T-cell (primary cell): ENCODE results near the gene ANXA6. TPM values are rescaled to one million over a fixed set of nuclear protein-coding genes. Genes with fewer than 3 reads are reported as not detected.
A peak's percentile ranks its signal among the peaks of the same experiment; 100 is the strongest.

Experiments used
- ATAC-seq, 4 experiments: fragments of 200-7000 bp in 3 of 4; fragments of 150-1000 bp in 1 of 4; cut with Tn5 transposase; replicated peaks in 1 of 4; 1 replicate in 3 of 4; 2 replicates in 1 of 4; pipeline ENCODE4 v1.10.0; 2021; ENCODE audit warnings: moderate library complexity in 3 of 4, mild to moderate bottlenecking in 2 of 4, moderate number of reproducible peaks in 1 of 4
- CTCF ChIA-PET, 2 donors: fragments of 300-600 bp; sonication (Branson Sonifier 250); formaldehyde crosslinking; loops; one replicate each; lab custom pipeline; 2022; ENCODE audit warnings: antibody characterized with exemption in 2 of 2; lab: Charles Lee
- POLR2A ChIA-PET, 2 donors: fragments of 300-600 bp; sonication (Branson Sonifier 250); formaldehyde crosslinking; loops; one replicate each; lab custom pipeline; 2022; ENCODE audit warnings: antibody characterized with exemption in 2 of 2; lab: Charles Lee
- DNase-seq, 35 experiments: peaks; one replicate each; pipeline versions ENCODE4 v3.0.0 to v3.0.0-alpha.2; 2013 to 2023
- H3K27ac ChIP-seq: one replicate; pipeline ENCODE4 v1.5.1; 2013; ENCODE audit warnings: low read length
- H3K27me3 ChIP-seq, 2 experiments: replicated peaks in 1 of 2; 1 replicate in 1 of 2; 2 replicates in 1 of 2; pipeline versions ENCODE4 v1.6.1 to v1.7.0; 2013; ENCODE audit warnings: low read length in 1 of 2, mixed read lengths in 1 of 2; ENCODE audit not compliant: control insufficient read depth in 2 of 2, insufficient read depth in 2 of 2; ENCODE audit errors: extremely low read depth in 1 of 2
- H3K36me3 ChIP-seq, 2 donors: 1 replicate in 1 of 2; 2 replicates in 1 of 2; pipeline versions ENCODE4 v1.6.1 to v1.7.0; 2013; ENCODE audit warnings: low read length in 1 of 2; ENCODE audit not compliant: control insufficient read depth in 2 of 2, insufficient read depth in 1 of 2; ENCODE audit errors: extremely low read depth in 1 of 2
- H3K4me1 ChIP-seq, 2 experiments: 1 replicate in 1 of 2; 2 replicates in 1 of 2; pipeline versions ENCODE4 v1.6.1 to v1.7.0; 2013; ENCODE audit warnings: low read length in 2 of 2, mixed read lengths in 1 of 2; ENCODE audit not compliant: insufficient read depth in 2 of 2, control insufficient read depth in 1 of 2; ENCODE audit errors: extremely low read depth in 1 of 2
- H3K4me3 ChIP-seq, 2 donors: 1 replicate in 1 of 2; 2 replicates in 1 of 2; pipeline versions ENCODE4 v1.5.1 to v1.7.0; 2013; ENCODE audit warnings: mild to moderate bottlenecking in 2 of 2, low read length in 1 of 2, moderate library complexity in 1 of 2; ENCODE audit not compliant: control insufficient read depth in 1 of 2; ENCODE audit errors: extremely low read depth in 1 of 2
- H3K9me3 ChIP-seq: 2 replicates; pipeline ENCODE4 v1.7.0; 2013
- H3K27ac Mint-ChIP-seq, 2 donors: one replicate each; pipeline ENCODE4 v1.8.0; 2020 to 2021; ENCODE audit warnings: mild to moderate bottlenecking in 2 of 2, mixed read lengths in 2 of 2
- H3K27me3 Mint-ChIP-seq, 2 donors: one replicate each; pipeline ENCODE4 v1.8.0; 2021 to 2022; ENCODE audit warnings: mixed read lengths in 2 of 2
- H3K36me3 Mint-ChIP-seq: one replicate; pipeline ENCODE4 v1.8.0; 2021; ENCODE audit warnings: mixed read lengths
- H3K4me1 Mint-ChIP-seq, 3 donors: one replicate each; pipeline ENCODE4 v1.8.0; 2020 to 2022; ENCODE audit warnings: mixed read lengths in 3 of 3, mild to moderate bottlenecking in 1 of 3
- H3K4me3 Mint-ChIP-seq, 3 donors: one replicate each; pipeline ENCODE4 v1.8.0; 2020 to 2022; ENCODE audit warnings: mild to moderate bottlenecking in 3 of 3, mixed read lengths in 3 of 3, moderate library complexity in 3 of 3
- H3K9me3 Mint-ChIP-seq, 3 donors: one replicate each; pipeline ENCODE4 v1.8.0; 2020 to 2022; ENCODE audit warnings: mixed read lengths in 3 of 3
- WGBS: methylation state at CpG from one replicate; pipeline ENCODE4 v1.1.5; 2013; ENCODE audit warnings: missing lambda C conversion rate; ENCODE audit not compliant: insufficient coverage; 5-methylcytosine and 5-hydroxymethylcytosine counted together
- total RNA-seq, 35 experiments: library from RNA in 6 of 35; stranded (reverse) in 6 of 35; fragments of 120-200 nt in 1 of 35; gene quantifications; one replicate each; pipeline versions ENCODE4 v1.2.1 to v1.2.4 and lab custom pipeline; 2013 to 2026

The ANXA6 gene
- total RNA-seq, 5 donors from 2014 or later (not counting 1 experiment from before 2014, with no cell fraction given) = 266 to 395 (median 345) TPM

DNA sequence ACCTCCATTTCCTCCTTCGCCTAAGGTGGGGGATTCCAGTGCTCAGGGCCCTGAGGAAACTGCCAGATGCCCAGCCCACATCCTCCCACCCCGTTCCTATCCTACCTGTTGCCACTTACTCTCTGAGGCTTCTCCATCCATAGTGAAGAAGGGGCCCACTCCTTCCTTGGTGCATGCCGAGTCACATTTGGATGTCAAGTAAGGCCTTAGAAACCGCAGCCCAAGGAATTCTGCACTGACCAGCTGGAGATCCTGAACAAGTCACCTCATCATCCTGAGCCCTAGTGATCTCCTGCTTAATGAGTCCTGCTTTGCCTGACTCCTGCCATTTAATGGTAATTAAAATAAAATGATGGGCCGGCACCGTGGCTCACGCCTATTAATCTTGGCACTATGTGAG, 70.1 kb downstream of the ANXA6 start:
- Histone ChIP-seq H3K36me3 (no peaks in the 10 kb centered on the region), H3K27me3 (no peaks in the 10 kb centered on the region), H3K27ac (peak overlapping the region; percentile 75), H3K4me3 (no peak overlapping the region), H3K4me1 (peaks cover 19 to 51% of the 10 kb centered on the region in 2 experiments), H3K9me3 (no peaks in the 10 kb centered on the region)
- no peaks in the 10 kb centered on the region for H3K27me3 Mint-ChIP-seq
- POLR2A ChIA-PET = interaction anchor here (0.6 to 1.0 kb wide), 2 partner anchors 28 to 397 kb away, joined by 5 to 7 read pairs; no protein-coding TSS in a partner anchor
- peak overlapping the region in 2 of 3 donors; percentile 13 to 48 for H3K4me3 Mint-ChIP-seq
- DNase-seq (no peak), ATAC-seq (no peak)
- peaks cover 49 to 57% (median 57%) of the 10 kb centered on the region in 3 donors for H3K4me1 Mint-ChIP-seq
- H3K36me3 Mint-ChIP-seq = no peaks in the 10 kb centered on the region
- H3K9me3 Mint-ChIP-seq = no peaks in the 10 kb centered on the region
- WGBS = 76% methylated on average over 6 of the region's 7 CpGs
- CTCF ChIA-PET = interaction anchor here (1.0 to 2.2 kb wide), 4 partner anchors 28 to 304 kb away, joined by 3 to 13 read pairs (median 3); no protein-coding TSS in a partner anchor
- H3K27ac Mint-ChIP-seq = peak overlapping the region; percentile 59 to 78

DNA sequence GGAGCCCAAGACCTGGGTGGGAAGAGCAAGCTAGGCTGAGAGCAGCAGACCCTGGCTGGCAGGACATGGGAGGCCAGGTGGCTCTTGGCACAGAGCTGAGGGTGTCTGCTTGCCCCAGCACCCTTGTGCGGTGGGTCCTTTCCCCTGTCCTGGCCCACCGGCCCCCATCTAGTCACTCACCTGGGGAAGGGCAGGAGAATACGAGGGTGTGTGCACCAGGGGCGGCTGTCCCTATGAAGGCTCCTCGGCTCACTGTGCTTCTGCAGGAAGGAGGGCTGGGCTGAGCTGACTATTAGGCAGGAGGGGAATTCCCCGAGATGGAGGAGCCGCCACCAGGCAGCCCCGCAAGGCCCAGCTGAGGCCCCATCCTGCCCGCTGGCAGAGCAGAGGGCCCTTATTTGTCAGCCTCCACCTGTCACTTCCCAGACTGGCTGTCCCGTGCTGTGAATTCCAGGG, 70.6 kb downstream of the ANXA6 start:
- ChIA-PET CTCF (interaction anchor here (1.0 to 2.2 kb wide), 4 partner anchors 28 to 304 kb away, joined by 3 to 13 read pairs (median 3); no protein-coding TSS in a partner anchor), POLR2A (interaction anchor here (0.6 to 1.0 kb wide), 4 partner anchors 29 to 396 kb away, joined by 3 to 7 read pairs (median 4); no protein-coding TSS in a partner anchor)
- H3K4me3 Mint-ChIP-seq = peak overlapping the region; percentile 48 to 76 (median 69)
- H3K27ac Mint-ChIP-seq = peak overlapping the region; percentile 62 to 67
- peak; percentile 26 to 84 (median 57) for DNase-seq
- no peaks in the 10 kb centered on the region for H3K9me3 Mint-ChIP-seq
- H3K27me3 ChIP-seq = no peaks in the 10 kb centered on the region
- H3K4me1 ChIP-seq = peaks cover 24 to 55% of the 10 kb centered on the region in 2 experiments
- H3K36me3 ChIP-seq = no peaks in the 10 kb centered on the region
- peak overlapping the region in 1 of 2 donors; percentile 43 for H3K4me3 ChIP-seq
- H3K9me3 ChIP-seq = no peaks in the 10 kb centered on the region
- peak overlapping the region; percentile 75 for H3K27ac ChIP-seq
- 9% methylated on average over 7 of the region's 10 CpGs for WGBS
- H3K36me3 Mint-ChIP-seq = no peaks in the 10 kb centered on the region
- ATAC-seq = peak; percentile 78 to 87 (median 86)
- H3K4me1 Mint-ChIP-seq = peaks cover 55 to 61% (median 59%) of the 10 kb centered on the region in 3 donors
- H3K27me3 Mint-ChIP-seq = no peaks in the 10 kb centered on the region

DNA sequence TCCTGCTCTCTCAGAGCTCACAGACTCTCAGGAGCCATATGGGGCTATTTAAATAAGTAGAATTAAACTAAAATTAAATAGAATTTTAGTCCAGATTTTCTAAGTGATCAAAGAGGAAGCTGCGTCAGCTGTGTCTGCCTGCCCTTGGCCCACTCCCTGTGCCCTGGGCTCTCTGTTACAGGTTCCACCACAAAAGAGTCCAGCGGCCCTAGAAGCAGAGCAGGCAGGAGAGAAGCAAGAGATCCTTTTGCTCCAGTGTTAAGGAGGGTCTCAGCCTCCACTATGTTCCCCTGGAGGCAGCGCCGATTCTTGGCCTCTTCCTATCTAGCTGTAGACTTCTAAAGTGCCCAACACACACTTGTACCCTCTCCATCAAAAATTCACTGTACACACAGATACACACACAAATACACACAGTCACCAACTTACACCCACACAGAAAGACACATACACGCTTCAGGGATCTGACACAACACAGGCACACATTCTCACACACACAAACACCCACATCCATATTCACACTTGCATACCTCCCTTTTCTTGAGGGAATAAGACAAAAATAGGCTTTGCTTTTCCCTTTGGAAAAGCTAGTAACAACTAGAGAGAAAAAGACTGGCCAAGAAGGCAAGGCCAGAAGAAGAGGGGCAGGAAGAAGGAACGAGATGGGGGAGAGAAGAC, 71.2 kb downstream of the ANXA6 start:
- peaks cover 24 to 59% of the 10 kb centered on the region in 2 experiments for H3K4me1 ChIP-seq
- no peak for ATAC-seq

DNA sequence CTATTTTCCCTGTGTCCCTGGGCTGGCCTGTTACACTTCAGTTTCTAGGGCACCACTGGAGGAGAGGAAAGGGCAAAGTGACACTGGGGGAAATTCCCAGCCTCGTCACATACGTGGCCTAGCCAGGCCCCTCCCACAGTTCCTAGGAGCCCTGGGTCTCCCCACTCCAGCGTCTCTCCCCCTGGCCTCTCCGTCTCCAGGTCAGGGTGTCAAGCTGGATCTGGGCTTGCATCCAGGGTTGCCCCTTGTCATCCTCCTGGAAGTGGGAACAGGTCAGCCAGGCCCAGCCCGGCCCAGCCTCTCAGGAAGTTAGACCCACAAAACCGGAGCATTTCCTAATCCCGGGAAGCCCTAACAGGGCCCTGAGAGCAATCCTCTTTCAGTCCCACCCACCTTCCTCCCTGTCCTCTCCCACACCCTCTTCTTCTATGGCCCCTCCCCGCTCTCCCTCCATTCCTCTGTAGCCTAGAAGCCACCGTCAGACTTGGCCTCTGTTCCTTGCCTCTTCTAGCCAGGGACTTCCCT, 72.0 kb downstream of the ANXA6 start:
- CTCF ChIA-PET = interaction anchor here (2.2 to 3.8 kb wide), 2 partner anchors 30 kb away, joined by 12 to 13 read pairs; no protein-coding TSS in a partner anchor
- WGBS = 49% methylated on average over 5 of the region's 9 CpGs
- H3K4me1 ChIP-seq = peaks cover 24 to 62% of the 10 kb centered on the region in 2 experiments
- ATAC-seq (no peak), DNase-seq (peak in 23 of 35 experiments; percentile 9 to 80 (median 29))
- H3K9me3 Mint-ChIP-seq = no peaks in the 10 kb centered on the region
- POLR2A ChIA-PET = no interaction called here
- H3K4me3 ChIP-seq = peak overlapping the region in 1 of 2 donors; percentile 43
- H3K9me3 ChIP-seq = no peaks in the 10 kb centered on the region
- no peaks in the 10 kb centered on the region for H3K27me3 Mint-ChIP-seq
- peaks cover 59 to 62% (median 59%) of the 10 kb centered on the region in 3 donors for H3K4me1 Mint-ChIP-seq
- no peaks in the 10 kb centered on the region for H3K36me3 Mint-ChIP-seq
- H3K36me3 ChIP-seq = no peaks in the 10 kb centered on the region
- H3K27me3 ChIP-seq = no peaks in the 10 kb centered on the region
- H3K27ac Mint-ChIP-seq = peak overlapping the region; percentile 67 to 89
- H3K4me3 Mint-ChIP-seq = peak overlapping the region; percentile 48 to 76 (median 69)
- H3K27ac ChIP-seq = peak overlapping the region; percentile 75

More for the DNA sequence above, 71.2 kb downstream of the ANXA6 start:
- no peaks in the 10 kb centered on the region for H3K27me3 ChIP-seq
- CTCF ChIA-PET = interaction anchor here (1.0 to 3.8 kb wide), 5 partner anchors 29 to 303 kb away, joined by 3 to 13 read pairs (median 3); no protein-coding TSS in a partner anchor
- peak overlapping the region; percentile 67 to 89 for H3K27ac Mint-ChIP-seq
- peaks cover 58 to 59% (median 59%) of the 10 kb centered on the region in 3 donors for H3K4me1 Mint-ChIP-seq
- POLR2A ChIA-PET = interaction anchor here (0.6 to 1.0 kb wide), 4 partner anchors 29 to 164 kb away, joined by 3 to 5 read pairs (median 3); no protein-coding TSS in a partner anchor
- peak overlapping the region; percentile 75 for H3K27ac ChIP-seq
- H3K9me3 ChIP-seq = no peaks in the 10 kb centered on the region
- H3K36me3 ChIP-seq = no peaks in the 10 kb centered on the region
- peak overlapping the region; percentile 48 to 76 (median 69) for H3K4me3 Mint-ChIP-seq
- H3K9me3 Mint-ChIP-seq = no peaks in the 10 kb centered on the region
- 52% methylated on average over 4 of the region's 6 CpGs for WGBS
- DNase-seq = peak in 1 of 35 experiments; percentile 25
- no peaks in the 10 kb centered on the region for H3K36me3 Mint-ChIP-seq
- peak overlapping the region in 1 of 2 donors; percentile 43 for H3K4me3 ChIP-seq
- no peaks in the 10 kb centered on the region for H3K27me3 Mint-ChIP-seq

GRCh38 chr5:151084363-151084762, 73.2 kb downstream of the ANXA6 start:
- WGBS = 100% methylated on average over 4 of the region's 7 CpGs
- Mint-ChIP-seq H3K9me3 (no peaks in the 10 kb centered on the region), H3K4me3 (no peak overlapping the region), H3K27ac (peak overlapping the region; percentile 39 to 89), H3K4me1 (peaks cover 67 to 72% (median 68%) of the 10 kb centered on the region in 3 donors), H3K36me3 (no peaks in the 10 kb centered on the region), H3K27me3 (no peaks in the 10 kb centered on the region)
- DNase-seq = no peak
- no peaks in the 10 kb centered on the region for H3K36me3 ChIP-seq
- peaks cover 31 to 68% of the 10 kb centered on the region in 2 experiments for H3K4me1 ChIP-seq
- H3K27me3 ChIP-seq = no peaks in the 10 kb centered on the region
- ATAC-seq = no peak
- ChIA-PET POLR2A (interaction anchor here in 1 of 2 donors (0.5 kb wide), 1 partner anchor 30 kb away, joined by 15 read pairs; no protein-coding TSS in a partner anchor), CTCF (interaction anchor here (0.7 to 3.8 kb wide), 2 partner anchors 31 to 70 kb away, joined by 5 to 12 read pairs; no protein-coding TSS in a partner anchor)
- H3K27ac ChIP-seq = peak overlapping the region; percentile 75
- H3K4me3 ChIP-seq = no peak overlapping the region
- no peaks in the 10 kb centered on the region for H3K9me3 ChIP-seq
